Fibroblast of villous mesenchyme (primary cell): Measurements from ENCODE around the gene DGKE. TPM values are rescaled to one million over a fixed set of nuclear protein-coding genes. Genes with fewer than 3 reads are reported as not detected.
A peak's percentile ranks its signal among the peaks of the same experiment; 100 is the strongest.

Source experiments
- DNase-seq: peaks from one replicate; pipeline ENCODE4 v3.0.0-alpha.2; 2010; ENCODE audit warnings: low read depth
- H3K4me3 ChIP-seq: 2 replicates; pipeline ENCODE4 v1.5.1; 2011; ENCODE audit warnings: low read depth, mild to moderate bottlenecking, low read length
- CTCF ChIP-seq: IDR thresholded peaks from 2 replicates; pipeline ENCODE4 v1.5.1; 2012; ENCODE audit warnings: low read depth, mild to moderate bottlenecking, low read length; ENCODE audit not compliant: insufficient read depth
- total RNA-seq: library from RNA; depleted of rRNA; stranded (reverse); fragments of >200 nt; gene quantifications from 2 replicates; pipeline ENCODE4 v1.2.3, GENCODE V29; 2012

The DGKE gene
- total RNA-seq, 1 donor = 12.1 TPM

GRCh38 chr17:56820207-56820606 lies 13.7 kb upstream of the DGKE start:
- no peak for TF ChIP-seq CTCF
- no peak overlapping the region for H3K4me3 ChIP-seq
- DNase-seq = no peak

- DNase-seq = no peak
These were observed 12.0 kb upstream of the DGKE start for GRCh38 chr17:56821847-56822534.

GRCh38 chr17:56822725-56823124 lies 11.2 kb upstream of the DGKE start:
- no peak for TF ChIP-seq CTCF
- H3K4me3 ChIP-seq = no peak overlapping the region
- DNase-seq = no peak

More at GRCh38 chr17:56821847-56822534, 12.0 kb upstream of the DGKE start:
- TF ChIP-seq CTCF = no peak
- H3K4me3 ChIP-seq = no peak overlapping the region

- no peak for TF ChIP-seq CTCF
- no peak for DNase-seq
- H3K4me3 ChIP-seq = no peak overlapping the region
These were observed 10.1 kb upstream of the DGKE start for GRCh38 chr17:56823848-56824247.

- DNase-seq = peak; percentile 51
- TF ChIP-seq CTCF = no peak
- no peak overlapping the region for H3K4me3 ChIP-seq
These were observed 9.4 kb upstream of the DGKE start for GRCh38 chr17:56824503-56824902.

- TF ChIP-seq CTCF = no peak
- no peak overlapping the region for H3K4me3 ChIP-seq
- DNase-seq = no peak
These were observed 7.1 kb upstream of the DGKE start for GRCh38 chr17:56826611-56827414.
